Measurements from ENCODE around the gene SLC36A4.
"Not testable (repeated sequence)": the region's sequence is repeated elsewhere in the genome, so short reads cannot be mapped to it uniquely, and the experiment has no call there.

SLC36A4 gene

GRCh38 chr11:93194673-93195291 lies 3.0 kb downstream of the SLC36A4 start:
- no peak for DNase-seq (ENCODE audit: low read depth in 2 of 2)

GRCh38 chr11:93193731-93194130 lies 4.1 kb downstream of the SLC36A4 start:
- no peak for DNase-seq (ENCODE audit: low read depth in 2 of 2)

GRCh38 chr11:93192163-93192562 lies 5.6 kb downstream of the SLC36A4 start:
- no peak for DNase-seq (ENCODE audit: low read depth in 2 of 2)

- DNase-seq (ENCODE audit: low read depth in 2 of 2) = no peak
These were observed 8.3 kb downstream of the SLC36A4 start for GRCh38 chr11:93189462-93189861.

- DNase-seq (ENCODE audit: low read depth in 2 of 2) = no peak
These were observed 9.1 kb downstream of the SLC36A4 start for GRCh38 chr11:93188726-93189125.

GRCh38 chr11:93187290-93187689 lies 10.5 kb downstream of the SLC36A4 start:
- no peak for DNase-seq (ENCODE audit: low read depth in 2 of 2)

- not testable (repeated sequence) for DNase-seq (ENCODE audit: low read depth in 2 of 2)
These were observed 19.9 kb downstream of the SLC36A4 start for GRCh38 chr11:93177891-93178290.

GRCh38 chr11:93169950-93170561 lies 27.7 kb downstream of the SLC36A4 start:
- no peak for DNase-seq (ENCODE audit: low read depth in 2 of 2)

- DNase-seq (ENCODE audit: low read depth in 2 of 2) = no peak
These were observed 28.6 kb downstream of the SLC36A4 start for GRCh38 chr11:93169143-93169542.

GRCh38 chr11:93166862-93167261 lies 30.9 kb downstream of the SLC36A4 start:
- DNase-seq (ENCODE audit: low read depth in 2 of 2) = no peak

- no peak for DNase-seq (ENCODE audit: low read depth in 2 of 2)
These were observed 31.6 kb downstream of the SLC36A4 start for GRCh38 chr11:93166194-93166593.

- DNase-seq (ENCODE audit: low read depth in 2 of 2) = no peak
These were observed 37.0 kb downstream of the SLC36A4 start for GRCh38 chr11:93160808-93161207.

GRCh38 chr11:93160156-93160555 lies 37.6 kb downstream of the SLC36A4 start:
- DNase-seq (ENCODE audit: low read depth in 2 of 2) = no peak

- no peak for DNase-seq (ENCODE audit: low read depth in 2 of 2)
These were observed 38.1 kb downstream of the SLC36A4 start for GRCh38 chr11:93159721-93160120.

- no peak for DNase-seq (ENCODE audit: low read depth in 2 of 2)
These were observed 42.1 kb downstream of the SLC36A4 start for GRCh38 chr11:93155738-93156137.

GRCh38 chr11:93145390-93145915 lies 52.3 kb downstream of the SLC36A4 start:
- DNase-seq (ENCODE audit: low read depth in 2 of 2) = no peak

- DNase-seq (ENCODE audit: low read depth in 2 of 2) = no peak
These were observed 54.0 kb downstream of the SLC36A4 start for GRCh38 chr11:93143800-93144199.

- no peak for DNase-seq (ENCODE audit: low read depth in 2 of 2)
These were observed 54.6 kb downstream of the SLC36A4 start for GRCh38 chr11:93143186-93143585.

- no peak for DNase-seq (ENCODE audit: low read depth in 2 of 2)
These were observed 64.2 kb downstream of the SLC36A4 start for GRCh38 chr11:93133488-93134109.

- no peak for DNase-seq (ENCODE audit: low read depth in 2 of 2)
These were observed 65.0 kb downstream of the SLC36A4 start for GRCh38 chr11:93132836-93133235.

- DNase-seq (ENCODE audit: low read depth in 2 of 2) = no peak
These were observed 66.1 kb downstream of the SLC36A4 start for GRCh38 chr11:93131709-93132108.

GRCh38 chr11:93128574-93128973 lies 69.2 kb downstream of the SLC36A4 start:
- no peak for DNase-seq (ENCODE audit: low read depth in 2 of 2)

- DNase-seq (ENCODE audit: low read depth in 2 of 2) = no peak
These were observed 74.4 kb downstream of the SLC36A4 start for GRCh38 chr11:93123351-93123898.

Measured in stimulated activated CD8-positive, alpha-beta memory T cell treated with anti-CD3 and anti-CD28 coated beads, Interleukin-7, amount 100 ng/mL, for 1 hour (primary cell).